GM12878 (cell line): ENCODE results near the gene CDK16. TPM values are rescaled to one million over a fixed set of nuclear protein-coding genes. Genes with fewer than 3 reads are reported as not detected.
A peak's percentile ranks its signal among the peaks of the same experiment; 100 is the strongest.

Source experiments
- ATAC-seq: fragments of 200-7000 bp; cut with Tn5 transposase; 3 replicates; pipeline ENCODE4 v1.9.1; 2020; ENCODE audit warnings: mild to moderate bottlenecking, moderate library complexity
- BruUV-seq: library from RNA; stranded (reverse); fragments of 400-500 nt; replicated peaks from 2 replicates; lab custom pipeline; 2021; lab: Mats Ljungman, UMichigan
- CTCF ChIA-PET: fragments of 300-600 bp; sonication (Branson Sonifier 250); formaldehyde crosslinking; extraction: SDS; loops from one replicate; lab custom pipeline; 2021; ENCODE audit warnings: inconsistent platforms; lab: Yijun Ruan, JAX
- POLR2A ChIA-PET: fragments of 350-600 bp; formaldehyde crosslinking; extraction: SDS; loops from one replicate; lab custom pipeline; 2021; ENCODE audit warnings: inconsistent platforms; lab: Charles Lee
- RAD21 ChIA-PET: fragments of 300-600 bp; sonication (Branson Sonifier 250); formaldehyde crosslinking; loops from one replicate; lab custom pipeline; 2023; ENCODE audit warnings: antibody characterized with exemption; ENCODE audit not compliant: unreplicated experiment; lab: Charles Lee
- SMC1A ChIA-PET: fragments of 300-600 bp; sonication (Branson Sonifier 250); formaldehyde crosslinking; loops from one replicate; lab custom pipeline; 2023; ENCODE audit not compliant: unreplicated experiment, uncharacterized antibody; lab: Charles Lee
- DNase-seq: peaks from one replicate; pipeline ENCODE4 v3.0.0-alpha.2; 2011; ENCODE audit warnings: low read depth, low spot score
- FAIRE-seq: peaks from 3 replicates; lab custom pipeline; 2011; peaks lifted over from hg19 to GRCh38; lab: Jason Lieb, UNC
- H2AFZ ChIP-seq: 2 replicates; pipeline ENCODE4 v1.6.0; 2011; ENCODE audit warnings: low read depth, low read length, control low read depth; ENCODE audit not compliant: control insufficient read depth
- H3K27ac ChIP-seq: 2 replicates; pipeline ENCODE4 v1.5.1; 2011; ENCODE audit warnings: control low read depth; ENCODE audit not compliant: control insufficient read depth, insufficient read depth
- H3K27me3 ChIP-seq, 2 experiments: replicated peaks in 1 of 2; 2 replicates each; pipeline versions ENCODE4 v1.6.0 to v1.6.1; 2011; ENCODE audit warnings: low read length in 1 of 2; ENCODE audit not compliant: control insufficient read depth in 2 of 2, insufficient read depth in 2 of 2
- H3K36me3 ChIP-seq, 2 experiments: 2 replicates each; pipeline ENCODE4 v1.5.1; 2011; ENCODE audit warnings: low read length in 1 of 2; ENCODE audit not compliant: control insufficient read depth in 2 of 2, insufficient read depth in 2 of 2
- H3K4me1 ChIP-seq: 2 replicates; pipeline ENCODE4 v1.6.1; 2011; ENCODE audit warnings: mild to moderate bottlenecking, low read length, moderate library complexity, mixed read lengths; ENCODE audit not compliant: control insufficient read depth, insufficient read depth
- H3K4me2 ChIP-seq: 2 replicates; pipeline ENCODE4 v1.6.0; 2011; ENCODE audit warnings: control low read depth; ENCODE audit not compliant: control insufficient read depth, insufficient read depth
- H3K4me3 ChIP-seq: fragments of 200-600 bp; sonication (generic); 2 replicates; pipeline ENCODE4 v1.5.1; 2016
- H3K79me2 ChIP-seq: 2 replicates; pipeline ENCODE4 v1.6.0; 2011; ENCODE audit warnings: low read length; ENCODE audit not compliant: control insufficient read depth, insufficient read depth
- H3K9ac ChIP-seq: 2 replicates; pipeline ENCODE4 v1.8.0; 2011; ENCODE audit warnings: low read length, control low read depth, mixed read lengths; ENCODE audit not compliant: control insufficient read depth, insufficient read depth
- H3K9me3 ChIP-seq: replicated peaks from 3 replicates; pipeline ENCODE4 v1.5.1; 2011; ENCODE audit warnings: mild to moderate bottlenecking, low read length; ENCODE audit not compliant: control insufficient read depth, insufficient read depth
- H4K20me1 ChIP-seq: 2 replicates; pipeline ENCODE4 v1.6.0; 2011; ENCODE audit not compliant: control insufficient read depth, insufficient read depth
- ATF3 ChIP-seq: IDR thresholded peaks from 2 replicates; pipeline ENCODE4 v1.6.1; 2011; ENCODE audit warnings: low read depth, mild to moderate bottlenecking, low read length, moderate library complexity, borderline replicate concordance; ENCODE audit errors: extremely low read depth
- LARP7 ChIP-seq: fragments of 450-650 bp; IDR thresholded peaks from 2 replicates; pipeline ENCODE4 v1.6.1; 2017; ENCODE audit warnings: mild to moderate bottlenecking
- SMAD1 ChIP-seq: fragments of 450-650 bp; IDR thresholded peaks from 2 replicates; pipeline ENCODE4 v1.6.1; 2018; ENCODE audit warnings: mild to moderate bottlenecking, low read depth; ENCODE audit not compliant: partially characterized antibody
- SMAD5 ChIP-seq: IDR thresholded peaks from 2 replicates; pipeline ENCODE4 v1.6.1; 2016; ENCODE audit warnings: antibody characterized with exemption, low read depth
- SUPT20H ChIP-seq: IDR thresholded peaks from 2 replicates; pipeline ENCODE4 v1.6.1; 2011; ENCODE audit warnings: low read depth, mild to moderate bottlenecking, low read length, moderate library complexity, borderline replicate concordance; ENCODE audit not compliant: control insufficient read depth
- TBL1XR1 ChIP-seq: IDR thresholded peaks from 2 replicates; pipeline ENCODE4 v1.6.1; 2012; ENCODE audit warnings: low read depth, low read length, improper control_type of control experiment
- TCF12 ChIP-seq: IDR thresholded peaks from 2 replicates; pipeline ENCODE4 v1.6.1; 2011; ENCODE audit warnings: low read depth, mild to moderate bottlenecking, low read length
- USF2 ChIP-seq: IDR thresholded peaks from 2 replicates; pipeline ENCODE4 v1.6.1; 2011; ENCODE audit warnings: low read depth, low read length, improper control_type of control experiment, borderline replicate concordance
- ZBTB11 ChIP-seq: fragments of 450-650 bp; formaldehyde crosslinking; IDR thresholded peaks from 2 replicates; pipeline ENCODE4 v1.5.0; 2022; ENCODE audit warnings: mild to moderate bottlenecking, missing genetic modification characterization
- WGBS: methylation state at CpG from one replicate; pipeline ENCODE4 v1.1.6; 2016; ENCODE audit warnings: low lambda C conversion rate; ENCODE audit not compliant: insufficient replicate concordance, insufficient coverage; ENCODE audit errors: missing lambda C conversion rate; 5-methylcytosine and 5-hydroxymethylcytosine counted together
- in situ Hi-C: fragments of 300-500 bp; cut with MboI; formaldehyde crosslinking; loops from 9 replicates; pipeline ENCODE4 v1.14.3; 2018; ENCODE audit warnings: mixed read lengths
- intact Hi-C: fragments of 100-400 bp; cut with micrococcal nuclease; formaldehyde crosslinking; loops from one replicate; pipeline ENCODE4 v1.14.2; 2022; ENCODE audit not compliant: unreplicated experiment
- polyA plus RNA-seq, 11 experiments: library from polyadenylated mRNA; depleted of rRNA in 4 of 11; unstranded in 6 of 11; stranded (reverse) in 5 of 11; fragments of >200 nt; fragmentation: Nextera tagmentation in 4 of 11; fragmentation: Illumina TruSeq in 1 of 11; extraction: Ambion mirVana in 4 of 11; extraction: Trizol in 1 of 11; gene quantifications; 1 replicate in 1 of 11; 2 replicates in 10 of 11; pipeline versions ENCODE4 v1.2.1 to v1.2.3, GENCODE V29; 2011 to 2016; ENCODE audit warnings: inconsistent platforms in 2 of 11, missing spikeins in 2 of 11, low read depth in 1 of 11
- total RNA-seq, 4 experiments: library from RNA; depleted of rRNA in 3 of 4; stranded (reverse); fragments of >200 nt in 3 of 4; fragmentation: Illumina TruSeq in 1 of 4; extraction: Trizol in 1 of 4; gene quantifications; 2 replicates each; pipeline versions ENCODE4 v1.2.1 to v1.2.3, GENCODE V29; 2013 to 2021
- TF ChIP-seq, protein P1 (sequence below): fragments of 450-650 bp; IDR thresholded peaks from 2 replicates; pipeline ENCODE4 v1.6.1; 2018; ENCODE audit warnings: borderline replicate concordance, mild to moderate bottlenecking; ENCODE audit not compliant: partially characterized antibody
- TF ChIP-seq, protein P2 (sequence below): IDR thresholded peaks from 2 replicates; pipeline ENCODE4 v1.6.1; 2011; ENCODE audit warnings: borderline replicate concordance, low read depth, mild to moderate bottlenecking, moderate library complexity, mixed read lengths, low read length; ENCODE audit not compliant: insufficient read depth; ENCODE audit errors: extremely low read length
- TF ChIP-seq, protein P3 (sequence below): IDR thresholded peaks from 2 replicates; pipeline ENCODE4 v1.6.1; 2011; ENCODE audit warnings: mild to moderate bottlenecking, low read depth, low read length, moderate library complexity; ENCODE audit not compliant: insufficient replicate concordance

CDK16 gene
- total and polyA plus RNA-seq, 10 of the 15 experiments (the other 5 are each of a cell fraction or from before 2014, with no cell fraction given) = 2.4 to 75.1 (median 48.2) TPM

DNA sequence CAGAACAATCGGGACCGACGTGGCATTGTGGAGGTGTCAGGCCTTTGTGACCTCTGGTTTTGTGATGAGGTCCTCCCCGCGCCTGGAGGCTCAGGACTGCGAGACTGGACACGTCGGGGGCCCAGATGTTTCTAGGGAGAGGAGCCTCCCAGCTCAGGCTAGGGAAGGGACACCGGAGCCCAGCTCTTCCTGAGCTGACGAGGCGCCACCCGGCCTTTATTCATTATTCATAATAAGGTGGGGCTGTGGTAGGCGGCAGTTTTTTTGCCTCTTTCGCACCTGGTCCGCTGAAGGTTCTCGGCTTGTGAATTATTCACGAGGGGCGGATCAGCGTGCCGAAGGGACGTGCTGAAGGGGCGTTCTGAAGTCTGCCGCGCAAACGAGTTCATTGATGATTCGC, 27.1 kb upstream of the CDK16 start:
- 34% methylated on average over 26 of the region's 26 CpGs for WGBS
- RAD21 ChIA-PET = interaction anchor here (0.9 to 2.5 kb wide), 5 partner anchors 27 to 332 kb away, joined by 3 to 14 read pairs (median 6); partner anchors contain the start of genes CDK16, NDUFB11, RBM10 and USP11
- TF ChIP-seq ZBTB11 (no peak), SMAD1 (no peak), TBL1XR1 (no peak), TCF12 (peak; percentile 25; the same call in 1 of the 2 replicates), ATF3 (no peak), SUPT20H (no peak), LARP7 (no peak), USF2 (no peak), SMAD5 (no peak)
- TF ChIP-seq, protein P1, sequence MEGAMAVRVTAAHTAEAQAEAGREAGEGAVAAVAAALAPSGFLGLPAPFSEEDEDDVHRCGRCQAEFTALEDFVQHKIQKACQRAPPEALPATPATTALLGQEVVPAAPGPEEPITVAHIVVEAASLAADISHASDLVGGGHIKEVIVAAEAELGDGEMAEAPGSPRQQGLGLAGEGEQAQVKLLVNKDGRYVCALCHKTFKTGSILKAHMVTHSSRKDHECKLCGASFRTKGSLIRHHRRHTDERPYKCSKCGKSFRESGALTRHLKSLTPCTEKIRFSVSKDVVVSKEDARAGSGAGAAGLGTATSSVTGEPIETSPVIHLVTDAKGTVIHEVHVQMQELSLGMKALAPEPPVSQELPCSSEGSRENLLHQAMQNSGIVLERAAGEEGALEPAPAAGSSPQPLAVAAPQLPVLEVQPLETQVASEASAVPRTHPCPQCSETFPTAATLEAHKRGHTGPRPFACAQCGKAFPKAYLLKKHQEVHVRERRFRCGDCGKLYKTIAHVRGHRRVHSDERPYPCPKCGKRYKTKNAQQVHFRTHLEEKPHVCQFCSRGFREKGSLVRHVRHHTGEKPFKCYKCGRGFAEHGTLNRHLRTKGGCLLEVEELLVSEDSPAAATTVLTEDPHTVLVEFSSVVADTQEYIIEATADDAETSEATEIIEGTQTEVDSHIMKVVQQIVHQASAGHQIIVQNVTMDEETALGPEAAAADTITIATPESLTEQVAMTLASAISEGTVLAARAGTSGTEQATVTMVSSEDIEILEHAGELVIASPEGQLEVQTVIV = no peak
- TF ChIP-seq, protein P2, sequence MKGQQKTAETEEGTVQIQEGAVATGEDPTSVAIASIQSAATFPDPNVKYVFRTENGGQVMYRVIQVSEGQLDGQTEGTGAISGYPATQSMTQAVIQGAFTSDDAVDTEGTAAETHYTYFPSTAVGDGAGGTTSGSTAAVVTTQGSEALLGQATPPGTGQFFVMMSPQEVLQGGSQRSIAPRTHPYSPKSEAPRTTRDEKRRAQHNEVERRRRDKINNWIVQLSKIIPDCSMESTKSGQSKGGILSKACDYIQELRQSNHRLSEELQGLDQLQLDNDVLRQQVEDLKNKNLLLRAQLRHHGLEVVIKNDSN = no peak
- TF ChIP-seq, protein P3, sequence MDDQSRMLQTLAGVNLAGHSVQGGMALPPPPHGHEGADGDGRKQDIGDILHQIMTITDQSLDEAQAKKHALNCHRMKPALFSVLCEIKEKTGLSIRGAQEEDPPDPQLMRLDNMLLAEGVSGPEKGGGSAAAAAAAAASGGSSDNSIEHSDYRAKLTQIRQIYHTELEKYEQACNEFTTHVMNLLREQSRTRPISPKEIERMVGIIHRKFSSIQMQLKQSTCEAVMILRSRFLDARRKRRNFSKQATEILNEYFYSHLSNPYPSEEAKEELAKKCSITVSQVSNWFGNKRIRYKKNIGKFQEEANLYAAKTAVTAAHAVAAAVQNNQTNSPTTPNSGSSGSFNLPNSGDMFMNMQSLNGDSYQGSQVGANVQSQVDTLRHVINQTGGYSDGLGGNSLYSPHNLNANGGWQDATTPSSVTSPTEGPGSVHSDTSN = no peak

More for the DNA sequence above, 27.1 kb upstream of the CDK16 start:
- no peak for FAIRE-seq
- no peak for DNase-seq
- H3K36me3 ChIP-seq = no peaks in the 10 kb centered on the region; a peak in 1 of 4 replicates
- H3K4me1 ChIP-seq = peaks cover 10% of the 10 kb centered on the region
- intact Hi-C loops = loop anchor here (2.0 to 5.0 kb wide), 4 partner anchors 171 to 1756 kb away; no protein-coding TSS in a partner anchor
- in situ Hi-C loops = loop anchor here (5.0 to 10.0 kb wide), 2 partner anchors 196 to 463 kb away; partner anchors contain the start of genes ELK1 and UXT
- peak overlapping the region; percentile 45; the same call in 1 of the 2 replicates for H2AFZ ChIP-seq
- H3K27ac ChIP-seq = peak overlapping the region; percentile 78
- peaks cover 40% of the 10 kb centered on the region for H3K79me2 ChIP-seq
- H4K20me1 ChIP-seq = no peaks in the 10 kb centered on the region
- SMC1A ChIA-PET = interaction anchor here (0.7 to 2.4 kb wide), 3 partner anchors 46 to 346 kb away, joined by 3 to 8 read pairs (median 8); partner anchors contain the start of genes NDUFB11 and RBM10
- no peaks in the 10 kb centered on the region for H3K27me3 ChIP-seq
- H3K9ac ChIP-seq = peak overlapping the region; percentile 84
- CTCF ChIA-PET = interaction anchor here (1.4 to 1.8 kb wide), 4 partner anchors 46 to 332 kb away, joined by 3 to 14 read pairs (median 6); partner anchors contain the start of genes NDUFB11, RBM10 and ZNF157
- peak; percentile 38 for ATAC-seq
- peak overlapping the region; percentile 77 for H3K4me3 ChIP-seq
- POLR2A ChIA-PET = interaction anchor here (0.9 to 3.4 kb wide), 7 partner anchors 11 to 290 kb away, joined by 3 to 25 read pairs (median 4); partner anchors contain the start of genes CDK16, NDUFB11 and RBM10
- peak overlapping the region; percentile 24; the same call in 1 of the 2 replicates for H3K4me2 ChIP-seq
- no peaks in the 10 kb centered on the region for H3K9me3 ChIP-seq
- BruUV-seq = no TSS peak
